WI38 (cell line): Measurements from ENCODE around the gene CLIP1.
"Not testable (repeated sequence)": the region's sequence is repeated elsewhere in the genome, so short reads cannot be mapped to it uniquely, and the experiment has no call there.

ENCODE experiments used
- H3K4me3 ChIP-seq: 2 replicates; pipeline ENCODE4 v1.5.1; 2011; ENCODE audit warnings: low read depth, mild to moderate bottlenecking, control low read depth, low read length
- TF ChIP-seq, protein P1 (sequence below): IDR thresholded peaks from 2 replicates; pipeline ENCODE4 v1.5.1; 2012; ENCODE audit warnings: low read depth, mild to moderate bottlenecking, control low read depth, low read length

Gene CLIP1

GRCh38 chr12:122265476-122265875 is 157.0 kb downstream of the CLIP1 start:
- TF ChIP-seq, protein P1, sequence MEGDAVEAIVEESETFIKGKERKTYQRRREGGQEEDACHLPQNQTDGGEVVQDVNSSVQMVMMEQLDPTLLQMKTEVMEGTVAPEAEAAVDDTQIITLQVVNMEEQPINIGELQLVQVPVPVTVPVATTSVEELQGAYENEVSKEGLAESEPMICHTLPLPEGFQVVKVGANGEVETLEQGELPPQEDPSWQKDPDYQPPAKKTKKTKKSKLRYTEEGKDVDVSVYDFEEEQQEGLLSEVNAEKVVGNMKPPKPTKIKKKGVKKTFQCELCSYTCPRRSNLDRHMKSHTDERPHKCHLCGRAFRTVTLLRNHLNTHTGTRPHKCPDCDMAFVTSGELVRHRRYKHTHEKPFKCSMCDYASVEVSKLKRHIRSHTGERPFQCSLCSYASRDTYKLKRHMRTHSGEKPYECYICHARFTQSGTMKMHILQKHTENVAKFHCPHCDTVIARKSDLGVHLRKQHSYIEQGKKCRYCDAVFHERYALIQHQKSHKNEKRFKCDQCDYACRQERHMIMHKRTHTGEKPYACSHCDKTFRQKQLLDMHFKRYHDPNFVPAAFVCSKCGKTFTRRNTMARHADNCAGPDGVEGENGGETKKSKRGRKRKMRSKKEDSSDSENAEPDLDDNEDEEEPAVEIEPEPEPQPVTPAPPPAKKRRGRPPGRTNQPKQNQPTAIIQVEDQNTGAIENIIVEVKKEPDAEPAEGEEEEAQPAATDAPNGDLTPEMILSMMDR, result no peak
- H3K4me3 ChIP-seq, result peak overlapping the region; percentile 82

DNA sequence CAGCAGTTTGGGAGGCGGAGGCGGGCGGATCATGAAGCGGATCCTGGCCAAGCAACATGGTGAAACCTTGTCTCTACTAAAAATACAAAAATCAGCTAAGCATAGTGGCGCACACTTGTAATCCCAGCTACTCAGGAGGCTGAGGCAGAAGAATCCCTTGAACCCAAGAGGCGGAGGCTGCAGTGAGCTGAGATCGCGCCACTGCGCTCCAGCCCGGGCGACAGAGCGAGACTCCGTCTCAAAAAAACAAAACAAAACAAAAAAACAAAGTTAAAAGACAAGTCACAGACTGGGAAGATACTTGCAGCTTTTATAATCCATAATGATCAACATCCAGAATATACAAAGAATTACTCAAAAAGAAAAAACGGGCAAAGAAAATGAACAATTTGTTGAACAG is 161.7 kb downstream of the CLIP1 start:
- not testable (repeated sequence) for H3K4me3 ChIP-seq

DNA sequence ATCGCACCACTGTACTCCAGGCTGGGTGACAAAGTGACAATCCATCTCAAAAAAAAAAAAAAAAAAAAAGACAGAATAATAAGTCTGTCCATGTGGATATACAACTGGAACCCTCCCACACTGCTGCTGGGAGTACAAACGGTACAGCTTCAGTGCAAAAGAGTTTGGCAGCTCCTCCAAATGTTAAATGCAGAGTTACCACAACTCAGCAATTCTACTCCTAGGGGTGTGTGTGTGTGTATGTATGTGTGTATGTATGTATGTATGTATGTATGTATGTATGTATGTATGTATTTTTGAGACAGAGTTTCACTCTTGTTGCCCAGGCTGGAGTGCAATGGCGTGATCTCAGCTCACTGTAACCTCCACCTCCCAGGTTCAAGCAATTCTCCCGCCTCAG is 163.5 kb downstream of the CLIP1 start:
- not testable (repeated sequence) for H3K4me3 ChIP-seq

DNA sequence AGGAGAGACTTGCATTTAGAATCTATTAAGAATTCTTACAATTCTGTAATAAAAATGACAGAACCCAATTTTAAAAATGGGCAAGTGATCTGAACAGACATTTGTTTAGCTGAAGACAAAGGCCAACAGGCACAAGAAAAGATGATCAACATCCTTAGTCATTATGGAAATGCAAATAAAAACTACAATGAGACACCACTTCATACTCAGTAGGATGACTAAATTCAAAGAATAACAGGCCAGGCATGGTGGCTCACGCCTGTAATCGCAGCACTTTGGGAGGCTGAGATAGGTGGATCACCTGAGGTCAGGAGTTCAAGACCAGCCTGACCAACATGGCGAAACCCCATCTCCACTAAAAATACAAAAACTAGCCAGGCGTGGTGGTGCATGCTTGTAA is 164.0 kb downstream of the CLIP1 start:
- not testable (repeated sequence) for H3K4me3 ChIP-seq

DNA sequence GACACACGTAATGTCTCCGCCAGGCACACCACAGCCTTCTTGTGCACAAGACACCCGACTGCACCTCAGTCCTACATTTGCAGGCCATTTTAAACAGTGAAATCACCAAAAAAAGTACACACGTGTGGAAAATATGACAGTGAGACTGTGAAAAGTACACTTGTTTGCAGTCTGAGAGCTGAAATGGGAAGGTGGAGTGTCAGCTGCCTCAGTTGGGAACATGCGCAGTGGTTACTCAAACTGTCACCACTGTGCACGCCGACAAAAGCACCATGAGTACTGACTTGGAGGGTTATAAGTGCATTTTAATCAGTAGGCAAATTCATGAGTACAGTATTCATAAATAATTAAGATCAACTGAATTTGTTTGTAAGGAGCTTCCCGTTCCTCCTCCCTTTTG is 171.9 kb downstream of the CLIP1 start:
- no peak overlapping the region for H3K4me3 ChIP-seq
- TF ChIP-seq, protein P1, result no peak

DNA sequence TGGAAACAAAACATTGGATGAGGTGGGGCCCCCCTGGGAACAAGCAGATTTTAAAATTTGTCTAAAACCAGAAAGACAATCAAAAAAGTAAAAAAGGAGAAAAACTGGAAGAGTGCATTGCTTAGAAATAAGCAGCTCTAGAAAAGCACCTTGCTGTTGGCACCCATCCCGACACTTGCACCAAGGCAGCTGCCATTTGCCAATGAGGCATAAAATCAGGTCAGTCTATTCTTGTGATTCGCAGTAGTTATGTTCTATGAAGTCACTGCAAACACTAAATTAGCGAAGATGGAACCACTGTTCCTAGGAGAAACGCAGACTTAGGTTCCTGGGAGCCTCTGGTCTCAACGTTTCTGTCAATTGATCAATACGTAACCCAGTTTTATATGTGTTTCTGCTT is 172.4 kb downstream of the CLIP1 start:
- TF ChIP-seq, protein P1, result no peak
- no peak overlapping the region for H3K4me3 ChIP-seq

DNA sequence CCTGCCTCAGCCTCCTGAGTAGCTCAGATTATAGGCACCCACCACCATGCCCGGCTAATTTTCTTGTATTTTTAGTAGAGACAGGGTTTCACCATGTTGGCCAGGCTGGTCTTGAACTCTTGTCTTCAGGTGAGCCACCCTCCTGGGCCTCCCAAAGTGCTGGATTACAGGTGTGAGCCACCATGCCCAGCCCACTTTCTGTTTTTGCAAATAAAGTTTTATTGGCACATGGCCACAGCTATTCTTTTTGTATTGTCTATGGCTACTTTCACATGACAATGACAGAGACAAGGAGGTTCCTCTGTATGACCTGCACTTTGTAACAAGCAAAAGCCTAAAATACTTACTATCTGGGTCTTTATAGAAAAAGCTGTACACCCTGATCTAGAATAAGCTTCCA is 176.9 kb downstream of the CLIP1 start:
- no peak overlapping the region for H3K4me3 ChIP-seq
- TF ChIP-seq, protein P1, result no peak

- no peak overlapping the region for H3K4me3 ChIP-seq
- TF ChIP-seq, protein P1, result no peak
Observed at GRCh38 chr12:122244565-122245371, 177.7 kb downstream of the CLIP1 start.

GRCh38 chr12:122243965-122244364 is 178.5 kb downstream of the CLIP1 start:
- H3K4me3 ChIP-seq, result no peak overlapping the region
- TF ChIP-seq, protein P1, result no peak
